ENCODE data around the gene OR6S1.
A peak's percentile ranks its signal among the peaks of the same experiment; 100 is the strongest.
"Not testable (repeated sequence)": the region's sequence is repeated elsewhere in the genome, so short reads cannot be mapped to it uniquely, and the experiment has no call there.

The OR6S1 gene

DNA sequence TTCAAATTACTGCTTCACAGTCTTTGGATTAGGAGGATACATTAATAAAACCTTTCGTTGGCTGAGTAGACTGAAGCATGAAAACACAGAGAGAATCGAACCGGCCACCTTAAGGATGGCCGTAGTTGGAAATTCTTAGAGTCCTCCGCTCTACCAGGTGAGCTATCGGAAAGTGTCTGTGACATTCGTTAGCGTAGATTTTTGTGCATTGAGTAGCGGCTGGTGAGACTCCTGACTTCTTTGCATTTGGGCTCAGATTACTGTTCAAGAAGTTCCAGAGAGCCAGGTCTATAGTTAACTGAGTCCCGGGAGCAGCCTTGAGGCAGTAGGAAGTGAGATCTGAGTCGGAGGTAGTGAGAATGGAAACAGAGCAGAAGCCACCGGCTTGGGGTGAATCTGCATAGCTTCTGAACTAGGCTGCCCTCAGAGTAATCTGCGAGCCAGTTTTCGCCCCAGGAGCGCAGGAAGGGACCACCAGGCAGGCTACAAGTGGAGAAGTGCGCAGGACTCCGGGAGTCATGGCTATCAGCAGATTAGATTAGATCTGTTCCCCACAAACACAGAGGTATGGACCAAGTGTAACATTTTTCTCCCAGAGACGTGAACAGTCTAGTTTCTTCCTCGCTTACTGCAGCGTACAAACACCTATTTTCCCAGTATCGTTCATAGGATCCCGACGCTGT lies 11.0 kb downstream of the OR6S1 start:
- DNase-seq = peak; percentile 69

DNA sequence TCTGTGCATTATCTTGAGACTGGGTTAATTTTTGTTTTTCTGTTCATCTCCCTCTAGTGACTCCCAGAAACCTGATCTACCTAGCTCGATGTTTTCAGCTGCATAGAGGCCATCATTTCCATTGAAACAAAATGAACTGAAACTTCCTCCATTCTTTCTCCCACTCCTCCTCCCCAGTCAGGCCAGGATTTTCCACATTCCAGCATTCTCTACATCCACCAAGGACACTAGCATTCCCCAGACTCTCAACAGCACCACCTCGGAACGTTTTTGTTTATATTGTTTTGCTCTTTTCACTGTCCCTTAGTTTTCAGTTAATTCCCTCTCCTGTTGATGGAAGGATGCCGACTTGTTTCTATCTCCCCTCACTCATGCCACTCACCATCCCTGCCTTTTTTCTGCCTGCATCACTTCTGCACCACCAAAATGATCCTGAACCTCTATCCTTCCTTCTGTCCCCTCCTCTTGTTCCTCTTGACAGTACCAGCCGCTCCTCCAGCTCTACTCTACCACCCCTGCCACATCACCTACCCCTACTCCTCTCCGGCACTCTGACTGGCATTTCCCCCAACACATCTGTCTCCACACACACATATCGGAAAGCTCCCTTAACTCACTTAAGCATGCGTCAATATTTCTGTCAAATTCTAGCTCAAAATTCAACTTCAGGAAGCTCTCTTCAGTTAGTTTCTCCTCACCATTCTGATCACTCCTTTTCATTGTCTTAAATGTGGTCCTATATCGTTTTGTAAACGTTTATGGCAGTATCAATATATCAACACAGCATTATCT lies 13.2 kb downstream of the OR6S1 start:
- no peak for DNase-seq

GRCh38 chr14:20627346-20628027 lies 14.0 kb downstream of the OR6S1 start:
- DNase-seq = no peak

- DNase-seq = no peak
These were observed 15.2 kb downstream of the OR6S1 start for GRCh38 chr14:20626274-20626673.

GRCh38 chr14:20624495-20625070 lies 16.9 kb downstream of the OR6S1 start:
- DNase-seq = no peak

DNA sequence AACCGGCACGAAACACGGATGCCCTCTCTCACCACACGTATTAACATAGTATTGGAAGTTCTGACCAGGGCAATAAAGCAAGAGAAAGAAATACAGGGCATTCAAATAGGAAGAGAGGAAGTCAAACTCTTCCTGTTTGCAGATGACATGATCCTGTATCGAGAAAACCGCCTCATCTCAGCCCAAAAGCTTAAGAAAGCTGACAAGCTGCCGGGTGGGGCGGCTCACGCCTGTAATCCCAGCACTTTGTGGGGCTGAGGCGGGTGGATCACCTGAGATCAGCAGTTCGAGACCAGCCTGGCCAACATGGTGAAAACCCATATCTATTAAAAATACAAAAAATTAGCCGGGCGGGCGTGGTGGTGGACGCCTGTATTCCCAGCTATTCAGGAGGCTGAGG lies 17.7 kb downstream of the OR6S1 start:
- no peak for DNase-seq

- DNase-seq = no peak
These were observed 18.6 kb downstream of the OR6S1 start for GRCh38 chr14:20622816-20623291.

GRCh38 chr14:20620798-20621478 lies 20.6 kb downstream of the OR6S1 start:
- no peak for DNase-seq

DNA sequence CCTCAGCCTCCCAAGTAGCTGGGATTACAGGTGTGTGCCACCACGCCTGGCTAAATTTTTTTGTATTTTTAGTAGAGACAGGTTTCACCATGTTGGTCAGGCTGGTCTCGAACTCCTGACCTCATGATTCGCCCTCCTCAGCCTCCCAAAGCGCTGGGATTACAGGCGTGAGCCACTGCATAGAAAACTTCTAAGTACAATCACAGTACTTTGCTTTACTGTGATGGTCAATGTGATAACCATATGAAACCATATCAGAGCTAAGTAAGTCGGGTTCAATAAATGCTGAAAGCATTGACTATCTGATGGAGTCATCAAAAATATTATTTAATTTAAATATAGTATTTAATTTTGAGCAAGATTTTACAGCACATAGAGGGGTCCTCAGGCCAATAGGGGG lies 21.8 kb downstream of the OR6S1 start:
- DNase-seq = not testable (repeated sequence)

GRCh38 chr14:20618271-20618749 lies 23.2 kb downstream of the OR6S1 start:
- no peak for DNase-seq

- no peak for DNase-seq
These were observed 24.1 kb downstream of the OR6S1 start for GRCh38 chr14:20617138-20618003.

- DNase-seq = no peak
These were observed 25.5 kb downstream of the OR6S1 start for GRCh38 chr14:20615996-20616395.

GRCh38 chr14:20614038-20614840 lies 27.3 kb downstream of the OR6S1 start:
- no peak for DNase-seq

- peak; percentile 93 for DNase-seq
These were observed 28.1 kb downstream of the OR6S1 start for GRCh38 chr14:20613094-20614037.

GRCh38 chr14:20612403-20612802 lies 29.1 kb downstream of the OR6S1 start:
- DNase-seq = no peak

DNA sequence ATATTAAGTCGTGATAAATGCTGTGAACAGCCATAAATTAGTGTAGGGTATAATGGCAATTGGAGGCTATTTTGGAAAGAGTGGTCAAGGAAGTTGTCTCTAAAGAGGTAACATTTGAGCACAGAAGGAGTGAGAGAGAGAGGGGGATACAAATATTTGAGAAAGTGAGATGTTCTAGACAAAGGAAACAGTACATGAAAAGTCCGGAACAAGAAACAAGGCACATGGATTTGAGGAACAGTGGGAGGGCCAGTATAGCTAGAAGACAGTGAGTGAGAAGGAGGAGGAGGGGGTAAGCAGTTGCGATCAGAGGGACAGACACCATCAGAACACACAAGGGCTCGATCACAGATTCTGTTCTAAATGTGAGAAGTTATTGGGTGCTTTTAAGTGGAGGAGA lies 30.2 kb downstream of the OR6S1 start:
- no peak for DNase-seq

- peak; percentile 77 for DNase-seq
These were observed 31.3 kb downstream of the OR6S1 start for GRCh38 chr14:20610002-20610765.

DNA sequence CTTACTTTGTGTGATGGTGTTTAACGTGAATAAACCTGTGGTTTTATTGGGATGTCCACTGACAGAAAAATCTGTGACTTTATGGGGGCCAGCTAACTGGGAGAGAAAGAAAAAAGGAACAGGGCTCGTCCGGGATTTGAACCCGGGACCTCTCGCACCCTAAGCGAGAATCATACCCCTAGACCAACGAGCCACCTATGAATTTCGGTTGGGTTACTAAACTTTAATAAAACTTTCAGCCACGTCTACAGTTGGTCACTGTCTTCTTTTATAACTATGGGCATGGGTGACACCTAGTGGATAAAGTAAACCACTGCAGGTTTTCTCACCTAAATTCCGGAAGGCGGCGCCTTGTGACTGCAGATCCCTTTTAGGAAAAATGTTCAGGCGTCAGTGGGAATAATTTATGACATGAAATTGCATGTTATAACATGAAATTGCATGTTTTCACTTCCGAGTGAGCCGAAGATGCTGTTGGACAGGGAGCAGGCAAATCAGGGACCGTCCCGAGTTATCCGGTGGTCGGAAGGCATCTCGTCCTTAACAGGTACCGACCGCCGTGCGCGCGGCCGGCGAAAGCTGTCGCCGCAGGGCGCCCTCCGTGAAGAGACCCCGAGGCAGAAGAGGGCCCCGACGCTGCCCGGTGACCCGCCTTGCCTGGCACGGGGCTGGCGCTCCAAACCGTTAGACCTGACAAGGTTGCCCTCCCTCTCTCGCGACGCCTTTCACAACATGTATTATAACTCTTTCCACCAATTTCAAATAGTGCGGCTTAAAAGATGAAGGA lies 32.1 kb downstream of the OR6S1 start:
- DNase-seq = peak; percentile 79

Data from NCI-H1105 (cell line).